ENCODE results near the gene SAMD11. TPM values are rescaled to one million over a fixed set of nuclear protein-coding genes. Genes with fewer than 3 reads are reported as not detected.
A peak's percentile ranks its signal among the peaks of the same experiment; 100 is the strongest.

The SAMD11 gene
- total RNA-seq, 2 experiments from 2014 or later = not detected

DNA sequence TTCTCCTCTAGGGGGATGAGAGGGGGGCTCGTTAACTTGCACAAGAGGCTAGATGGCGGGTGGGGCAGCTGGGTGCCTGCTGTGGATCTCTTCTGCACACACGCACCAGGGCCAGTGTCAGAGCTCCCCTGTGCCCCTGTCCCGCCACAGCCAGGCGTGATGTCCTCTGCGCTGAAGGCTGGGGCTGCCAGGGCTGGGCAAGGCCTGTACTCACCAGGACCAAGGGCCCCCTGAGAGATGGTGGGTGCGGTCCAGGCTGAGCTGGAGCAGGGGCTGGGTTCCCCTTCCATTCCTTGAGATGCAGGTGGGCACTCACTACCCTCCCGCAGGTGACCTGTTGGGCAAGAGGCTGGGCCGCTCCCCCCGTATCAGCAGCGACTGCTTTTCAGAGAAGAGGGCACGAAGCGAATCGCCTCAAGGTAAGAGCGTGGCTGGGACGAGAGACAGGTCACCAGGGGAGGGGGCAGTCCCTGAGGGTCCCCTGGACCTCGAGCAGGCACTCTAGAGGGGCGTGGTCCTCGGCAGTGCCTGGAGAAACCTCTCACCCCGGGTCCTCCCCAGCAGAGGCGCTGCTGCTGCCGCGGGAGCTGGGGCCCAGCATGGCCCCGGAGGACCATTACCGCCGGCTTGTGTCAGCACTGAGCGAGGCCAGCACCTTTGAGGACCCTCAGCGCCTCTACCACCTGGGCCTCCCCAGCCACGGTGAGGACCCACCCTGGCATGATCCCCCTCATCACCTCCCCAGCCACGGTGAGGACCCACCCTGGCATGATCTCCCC lies 15.2 kb downstream of the SAMD11 start:
- H3K4me1 Mint-ChIP-seq (ENCODE audit: low read depth) = peaks cover 5% of the 10 kb centered on the region
- Histone ChIP-seq H3K27me3 (ENCODE audit: control insufficient read depth in 1 of 2, insufficient read depth in 2 of 2, low read length in 2 of 2) (peaks cover 48 to 65% of the 10 kb centered on the region in 2 experiments), H3K27ac (ENCODE audit: low read depth in 1 of 2, low read length in 2 of 2) (no peak overlapping the region), H3K36me3 (ENCODE audit: insufficient read depth, low read length) (no peaks in the 10 kb centered on the region), H3K4me3 (ENCODE audit: low read length) (no peak overlapping the region), H3K4me1 (ENCODE audit: insufficient read depth, low read length) (peaks cover 31% of the 10 kb centered on the region), H3K9me3 (ENCODE audit: control insufficient read depth in 1 of 2, insufficient read depth in 1 of 2, low read length in 2 of 2) (peaks cover 0 to 48% of the 10 kb centered on the region in 2 experiments)
- no peaks in the 10 kb centered on the region for H3K36me3 Mint-ChIP-seq (ENCODE audit: low read depth)
- CTCF ChIA-PET = no interaction called here
- H3K4me3 Mint-ChIP-seq = no peak overlapping the region
- TF ChIP-seq, protein P1, sequence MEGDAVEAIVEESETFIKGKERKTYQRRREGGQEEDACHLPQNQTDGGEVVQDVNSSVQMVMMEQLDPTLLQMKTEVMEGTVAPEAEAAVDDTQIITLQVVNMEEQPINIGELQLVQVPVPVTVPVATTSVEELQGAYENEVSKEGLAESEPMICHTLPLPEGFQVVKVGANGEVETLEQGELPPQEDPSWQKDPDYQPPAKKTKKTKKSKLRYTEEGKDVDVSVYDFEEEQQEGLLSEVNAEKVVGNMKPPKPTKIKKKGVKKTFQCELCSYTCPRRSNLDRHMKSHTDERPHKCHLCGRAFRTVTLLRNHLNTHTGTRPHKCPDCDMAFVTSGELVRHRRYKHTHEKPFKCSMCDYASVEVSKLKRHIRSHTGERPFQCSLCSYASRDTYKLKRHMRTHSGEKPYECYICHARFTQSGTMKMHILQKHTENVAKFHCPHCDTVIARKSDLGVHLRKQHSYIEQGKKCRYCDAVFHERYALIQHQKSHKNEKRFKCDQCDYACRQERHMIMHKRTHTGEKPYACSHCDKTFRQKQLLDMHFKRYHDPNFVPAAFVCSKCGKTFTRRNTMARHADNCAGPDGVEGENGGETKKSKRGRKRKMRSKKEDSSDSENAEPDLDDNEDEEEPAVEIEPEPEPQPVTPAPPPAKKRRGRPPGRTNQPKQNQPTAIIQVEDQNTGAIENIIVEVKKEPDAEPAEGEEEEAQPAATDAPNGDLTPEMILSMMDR (IDR thresholded peaks at IDR 0.05) = no peak
- no peak for ATAC-seq (ENCODE audit: poor library complexity)
- POLR2A ChIA-PET = no interaction called here
- peaks cover 54% of the 10 kb centered on the region for H3K27me3 Mint-ChIP-seq
- DNase-seq = no peak
- H3K27ac Mint-ChIP-seq = no peak overlapping the region
- intact Hi-C loops (cut with DNase I, micrococcal nuclease) = no loop called here
- no peaks in the 10 kb centered on the region for H3K9me3 Mint-ChIP-seq

DNA sequence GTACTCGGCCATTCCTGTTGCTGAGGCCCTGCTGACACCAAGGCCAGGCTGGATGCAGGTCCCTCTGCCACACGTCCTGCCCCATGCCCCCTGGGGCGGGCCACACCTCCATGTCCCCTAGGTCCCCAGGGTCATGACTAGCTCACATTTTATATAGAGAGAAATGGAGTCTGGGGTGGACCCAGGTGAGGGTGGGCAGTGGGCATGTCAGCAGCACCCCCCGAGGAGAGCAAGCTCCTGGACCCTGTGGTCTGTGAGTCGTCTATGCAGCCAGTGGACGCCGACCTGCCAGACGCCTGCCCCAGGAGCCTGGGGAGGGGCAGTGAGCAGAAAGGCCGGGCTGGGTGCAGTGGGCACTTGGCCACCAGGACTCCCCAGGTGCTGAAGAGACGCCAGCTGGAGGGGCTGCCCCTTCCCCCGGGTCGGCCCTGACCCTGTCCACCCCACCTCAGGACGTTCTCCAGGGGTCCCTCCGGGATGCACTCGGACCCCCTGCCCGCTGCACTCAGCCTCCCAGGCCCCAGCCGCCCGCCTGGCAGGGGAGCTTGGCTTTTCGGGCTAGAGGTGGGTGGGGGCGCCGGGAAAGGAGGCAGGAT lies 15.9 kb downstream of the SAMD11 start:
- Histone ChIP-seq H3K4me3 (ENCODE audit: low read length) (no peak overlapping the region), H3K27ac (ENCODE audit: low read depth in 1 of 2, low read length in 2 of 2) (no peak overlapping the region), H3K27me3 (ENCODE audit: control insufficient read depth in 1 of 2, insufficient read depth in 2 of 2, low read length in 2 of 2) (peaks cover 48 to 65% of the 10 kb centered on the region in 2 experiments), H3K36me3 (ENCODE audit: insufficient read depth, low read length) (no peaks in the 10 kb centered on the region), H3K4me1 (ENCODE audit: insufficient read depth, low read length) (peaks cover 31% of the 10 kb centered on the region), H3K9me3 (ENCODE audit: control insufficient read depth in 1 of 2, insufficient read depth in 1 of 2, low read length in 2 of 2) (peaks cover 0 to 48% of the 10 kb centered on the region in 2 experiments)
- no peaks in the 10 kb centered on the region for H3K9me3 Mint-ChIP-seq
- peaks cover 1% of the 10 kb centered on the region for H3K36me3 Mint-ChIP-seq (ENCODE audit: low read depth)
- TF ChIP-seq, protein P1 (IDR thresholded peaks at IDR 0.05) = no peak
- peaks cover 5% of the 10 kb centered on the region for H3K4me1 Mint-ChIP-seq (ENCODE audit: low read depth)
- no peak overlapping the region for H3K4me3 Mint-ChIP-seq
- H3K27me3 Mint-ChIP-seq = peaks cover 54% of the 10 kb centered on the region
- no peak for DNase-seq
- POLR2A ChIA-PET = no interaction called here
- intact Hi-C loops (cut with DNase I, micrococcal nuclease) = no loop called here
- no peak for ATAC-seq (ENCODE audit: poor library complexity)
- no peak overlapping the region for H3K27ac Mint-ChIP-seq
- CTCF ChIA-PET = interaction anchor here (1.0 kb wide), 1 partner anchor 35 kb away, joined by 3 read pairs; no protein-coding TSS in a partner anchor

DNA sequence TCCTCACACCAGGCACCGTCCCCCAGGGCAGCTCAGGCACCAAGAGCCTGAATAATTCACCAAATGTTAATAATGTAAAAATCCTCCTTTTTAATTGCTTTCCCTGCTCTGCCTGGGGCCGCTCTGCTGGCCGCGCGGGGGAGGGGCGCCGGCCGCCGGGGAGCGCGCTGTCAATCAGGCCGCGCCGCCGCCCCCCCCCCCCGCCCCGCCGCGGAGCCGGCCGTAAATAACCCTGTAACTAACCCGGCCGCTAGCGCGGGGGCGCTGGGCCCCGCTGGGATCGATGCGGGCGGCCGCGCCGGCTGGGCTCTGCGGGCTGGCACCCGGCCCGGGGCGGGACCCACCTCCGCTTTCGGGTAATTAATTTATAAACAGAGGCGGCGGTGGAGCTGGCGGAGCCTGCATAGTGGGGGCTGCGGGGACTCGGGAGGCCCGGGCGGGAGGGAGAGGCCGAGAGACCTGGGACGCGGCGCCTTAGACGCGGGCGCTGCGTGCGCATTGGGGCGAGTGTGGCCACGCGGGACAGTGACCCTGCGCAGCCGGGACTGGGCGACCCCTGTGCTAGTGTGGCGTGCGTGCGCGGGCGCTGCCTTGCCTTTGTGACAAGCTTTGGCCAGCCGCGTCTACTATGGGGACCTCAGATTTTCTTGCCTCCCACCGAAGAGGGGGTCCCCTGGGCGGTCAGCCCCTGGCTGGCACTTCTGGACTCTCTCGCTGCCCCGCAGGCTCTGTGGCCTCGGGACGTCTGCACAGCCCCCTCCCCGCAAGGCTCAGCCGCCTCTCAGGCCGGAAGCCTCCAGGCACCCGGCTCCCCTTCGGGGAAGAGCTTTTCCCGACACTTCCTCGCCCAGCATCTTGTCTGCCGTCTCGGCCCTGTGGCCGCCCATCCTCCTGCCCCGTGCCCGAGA lies 16.6 kb downstream of the SAMD11 start:
- peaks cover 3% of the 10 kb centered on the region for H3K36me3 ChIP-seq (ENCODE audit: insufficient read depth, low read length)
- ATAC-seq (ENCODE audit: poor library complexity) (peak; percentile 25), DNase-seq (peak in 4 of 14 experiments; percentile 27 to 58 (median 42))
- peaks cover 0 to 43% of the 10 kb centered on the region in 2 experiments for H3K9me3 ChIP-seq (ENCODE audit: control insufficient read depth in 1 of 2, insufficient read depth in 1 of 2, low read length in 2 of 2)
- ChIA-PET POLR2A (no interaction called here), CTCF (interaction anchor here (0.8 to 1.1 kb wide), 3 partner anchors 26 to 62 kb away, joined by 3 to 4 read pairs (median 3); partner anchors contain the start of gene PLEKHN1)
- Mint-ChIP-seq H3K9me3 (no peaks in the 10 kb centered on the region), H3K27ac (no peak overlapping the region), H3K4me1 (ENCODE audit: low read depth) (peaks cover 5% of the 10 kb centered on the region), H3K36me3 (ENCODE audit: low read depth) (peaks cover 7% of the 10 kb centered on the region), H3K27me3 (peaks cover 48% of the 10 kb centered on the region), H3K4me3 (peak overlapping the region; percentile 38)
- peaks cover 43 to 59% of the 10 kb centered on the region in 2 experiments for H3K27me3 ChIP-seq (ENCODE audit: control insufficient read depth in 1 of 2, insufficient read depth in 2 of 2, low read length in 2 of 2)
- TF ChIP-seq, protein P1 (IDR thresholded peaks at IDR 0.05) = no peak
- intact Hi-C loops (cut with DNase I, micrococcal nuclease) = no loop called here
- H3K4me3 ChIP-seq (ENCODE audit: low read length) = peak overlapping the region; percentile 39
- peaks cover 31% of the 10 kb centered on the region for H3K4me1 ChIP-seq (ENCODE audit: insufficient read depth, low read length)
- H3K27ac ChIP-seq (ENCODE audit: low read depth in 1 of 2, low read length in 2 of 2) = no peak overlapping the region
